ENCODE data around the gene CCNL2. TPM values are rescaled to one million over a fixed set of nuclear protein-coding genes. Genes with fewer than 3 reads are reported as not detected.

Gene CCNL2
- total RNA-seq, 2 experiments from 2014 or later: 274 to 281 TPM

DNA sequence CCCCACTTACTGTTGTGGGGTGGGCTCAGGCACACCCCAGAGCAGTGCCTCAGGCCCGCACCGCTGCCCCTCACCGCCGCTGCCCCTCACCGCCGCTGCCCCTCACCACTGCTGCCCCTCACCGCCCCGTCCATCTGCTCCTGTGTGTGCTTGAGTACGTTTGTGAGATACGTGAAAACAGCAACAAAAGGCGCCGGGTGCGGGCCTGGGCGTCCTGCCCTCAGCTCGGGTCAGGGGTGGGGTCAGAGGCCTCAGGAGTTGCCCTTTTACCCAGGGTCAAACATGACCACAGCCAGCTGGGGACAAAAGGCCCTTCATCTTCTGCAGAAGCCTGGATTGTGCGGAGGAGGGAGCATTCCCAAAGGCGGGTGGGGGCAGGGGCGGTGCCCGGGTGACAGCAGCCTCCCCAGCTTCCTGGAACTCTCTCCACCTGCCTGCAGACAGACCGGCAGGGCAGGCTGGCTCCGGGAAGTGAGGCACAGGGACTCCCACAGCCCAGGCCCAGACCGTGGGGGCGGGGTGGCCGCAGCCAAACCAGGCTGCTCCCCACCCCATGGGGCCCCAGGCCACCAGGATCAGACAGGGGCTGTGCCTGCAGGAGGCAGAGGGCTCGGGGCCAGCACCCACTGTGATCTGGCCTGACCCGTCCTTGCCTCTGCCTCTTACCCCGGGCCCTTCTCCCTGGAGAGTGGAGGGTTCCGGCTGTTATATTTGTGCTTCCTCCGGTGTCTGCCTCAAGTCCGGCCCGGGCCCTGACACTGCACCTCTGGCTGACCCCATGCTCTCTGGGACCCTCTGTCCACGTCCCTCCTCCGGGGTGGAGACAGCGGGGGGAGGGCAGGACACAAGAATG lies 34.0 kb upstream of the CCNL2 start:
- no peak overlapping the region for H3K4me3 ChIP-seq (ENCODE audit: low read length)
- Mint-ChIP-seq H3K27ac (no peak overlapping the region), H3K27me3 (peaks cover 29% of the 10 kb centered on the region), H3K4me1 (ENCODE audit: low read depth) (no peaks in the 10 kb centered on the region), H3K9me3 (no peaks in the 10 kb centered on the region), H3K36me3 (ENCODE audit: low read depth) (no peaks in the 10 kb centered on the region), H3K4me3 (no peak overlapping the region)
- ChIA-PET POLR2A (no interaction called here), CTCF (no interaction called here)
- ATAC-seq (ENCODE audit: poor library complexity) (no peak), DNase-seq (no peak)
- H3K36me3 ChIP-seq (ENCODE audit: insufficient read depth, low read length): no peaks in the 10 kb centered on the region
- TF ChIP-seq, protein P1, sequence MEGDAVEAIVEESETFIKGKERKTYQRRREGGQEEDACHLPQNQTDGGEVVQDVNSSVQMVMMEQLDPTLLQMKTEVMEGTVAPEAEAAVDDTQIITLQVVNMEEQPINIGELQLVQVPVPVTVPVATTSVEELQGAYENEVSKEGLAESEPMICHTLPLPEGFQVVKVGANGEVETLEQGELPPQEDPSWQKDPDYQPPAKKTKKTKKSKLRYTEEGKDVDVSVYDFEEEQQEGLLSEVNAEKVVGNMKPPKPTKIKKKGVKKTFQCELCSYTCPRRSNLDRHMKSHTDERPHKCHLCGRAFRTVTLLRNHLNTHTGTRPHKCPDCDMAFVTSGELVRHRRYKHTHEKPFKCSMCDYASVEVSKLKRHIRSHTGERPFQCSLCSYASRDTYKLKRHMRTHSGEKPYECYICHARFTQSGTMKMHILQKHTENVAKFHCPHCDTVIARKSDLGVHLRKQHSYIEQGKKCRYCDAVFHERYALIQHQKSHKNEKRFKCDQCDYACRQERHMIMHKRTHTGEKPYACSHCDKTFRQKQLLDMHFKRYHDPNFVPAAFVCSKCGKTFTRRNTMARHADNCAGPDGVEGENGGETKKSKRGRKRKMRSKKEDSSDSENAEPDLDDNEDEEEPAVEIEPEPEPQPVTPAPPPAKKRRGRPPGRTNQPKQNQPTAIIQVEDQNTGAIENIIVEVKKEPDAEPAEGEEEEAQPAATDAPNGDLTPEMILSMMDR (IDR thresholded peaks at IDR 0.05): no peak
- no peak overlapping the region for H3K27ac ChIP-seq (ENCODE audit: low read depth in 1 of 2, low read length in 2 of 2)
- peaks cover 0 to 26% of the 10 kb centered on the region in 2 experiments for H3K9me3 ChIP-seq (ENCODE audit: control insufficient read depth in 1 of 2, insufficient read depth in 1 of 2, low read length in 2 of 2)
- H3K4me1 ChIP-seq (ENCODE audit: insufficient read depth, low read length): peaks cover 24% of the 10 kb centered on the region
- intact Hi-C loops (cut with DNase I, micrococcal nuclease): no loop called here
- peaks cover 58 to 66% of the 10 kb centered on the region in 2 experiments for H3K27me3 ChIP-seq (ENCODE audit: control insufficient read depth in 1 of 2, insufficient read depth in 2 of 2, low read length in 2 of 2)

DNA sequence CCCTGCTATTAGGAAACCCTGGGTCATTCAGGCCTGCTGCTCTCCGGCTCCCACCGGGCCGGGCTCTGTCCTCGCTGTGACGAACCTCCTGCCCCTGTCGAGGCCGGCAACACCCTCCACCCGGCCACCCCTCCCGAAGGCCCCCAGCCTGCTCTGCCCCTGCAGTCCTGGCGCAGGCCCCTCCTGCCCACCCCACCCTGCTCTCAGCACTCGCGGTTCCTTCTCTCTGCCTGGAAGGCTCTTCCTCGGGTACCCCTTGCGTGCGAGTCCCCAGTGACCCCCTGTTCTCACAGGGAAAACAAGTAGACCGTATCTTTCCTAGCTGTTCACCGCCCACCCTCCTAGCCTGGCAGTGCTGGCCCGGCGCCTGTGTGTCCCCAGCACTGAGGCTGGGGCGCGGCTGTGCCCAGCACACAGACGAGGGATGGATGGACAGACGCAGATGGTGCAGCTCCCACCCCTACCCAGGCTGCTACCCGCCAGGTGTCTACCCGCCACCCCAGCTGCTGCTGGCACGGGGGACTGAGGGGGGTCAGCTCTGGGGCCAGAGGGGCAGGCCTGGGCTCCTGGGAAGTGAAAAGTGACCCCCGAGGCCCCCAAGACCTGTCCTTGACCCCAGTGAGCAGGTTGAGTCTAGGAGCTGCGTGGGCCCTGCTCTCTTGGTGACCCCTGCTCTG lies 33.3 kb upstream of the CCNL2 start:
- Histone ChIP-seq H3K27ac (ENCODE audit: low read depth in 1 of 2, low read length in 2 of 2) (no peak overlapping the region), H3K9me3 (ENCODE audit: control insufficient read depth in 1 of 2, insufficient read depth in 1 of 2, low read length in 2 of 2) (peaks cover 0 to 22% of the 10 kb centered on the region in 2 experiments), H3K4me1 (ENCODE audit: insufficient read depth, low read length) (peaks cover 24% of the 10 kb centered on the region), H3K27me3 (ENCODE audit: control insufficient read depth in 1 of 2, insufficient read depth in 2 of 2, low read length in 2 of 2) (peaks cover 50 to 59% of the 10 kb centered on the region in 2 experiments), H3K4me3 (ENCODE audit: low read length) (no peak overlapping the region), H3K36me3 (ENCODE audit: insufficient read depth, low read length) (no peaks in the 10 kb centered on the region)
- no peak for DNase-seq
- H3K9me3 Mint-ChIP-seq: no peaks in the 10 kb centered on the region
- intact Hi-C loops (cut with DNase I, micrococcal nuclease): no loop called here
- H3K4me3 Mint-ChIP-seq: no peak overlapping the region
- H3K27me3 Mint-ChIP-seq: peaks cover 29% of the 10 kb centered on the region
- H3K36me3 Mint-ChIP-seq (ENCODE audit: low read depth): no peaks in the 10 kb centered on the region
- ChIA-PET POLR2A (no interaction called here), CTCF (no interaction called here)
- TF ChIP-seq, protein P1 (IDR thresholded peaks at IDR 0.05): no peak
- no peak for ATAC-seq (ENCODE audit: poor library complexity)
- no peaks in the 10 kb centered on the region for H3K4me1 Mint-ChIP-seq (ENCODE audit: low read depth)
- no peak overlapping the region for H3K27ac Mint-ChIP-seq

DNA sequence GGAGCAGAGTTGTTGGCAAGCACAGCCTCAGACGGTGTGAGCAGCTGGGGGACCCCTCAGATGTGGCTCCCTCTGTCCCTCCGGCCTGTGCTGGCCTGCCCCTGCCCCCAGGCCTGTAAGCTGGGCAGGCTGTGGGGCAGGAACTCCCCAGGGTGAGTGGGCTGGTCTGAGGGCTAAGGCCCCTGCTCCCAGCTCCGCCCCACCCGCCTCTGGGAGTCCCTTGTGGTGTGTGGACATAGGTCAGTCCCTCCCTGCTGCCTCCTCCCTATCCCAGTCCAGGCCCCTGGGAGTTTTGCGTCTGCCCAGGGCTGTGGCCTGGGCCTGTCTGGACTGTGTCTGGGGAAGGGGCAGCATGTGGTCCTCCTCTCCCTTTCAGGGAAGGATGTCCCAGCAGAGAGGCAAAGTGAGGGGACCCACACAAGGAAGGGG lies 32.7 kb upstream of the CCNL2 start:
- Histone ChIP-seq H3K4me3 (ENCODE audit: low read length) (no peak overlapping the region), H3K9me3 (ENCODE audit: control insufficient read depth in 1 of 2, insufficient read depth in 1 of 2, low read length in 2 of 2) (peaks cover 0 to 17% of the 10 kb centered on the region in 2 experiments), H3K27ac (ENCODE audit: low read depth in 1 of 2, low read length in 2 of 2) (no peak overlapping the region), H3K27me3 (ENCODE audit: control insufficient read depth in 1 of 2, insufficient read depth in 2 of 2, low read length in 2 of 2) (peaks cover 45 to 57% of the 10 kb centered on the region in 2 experiments), H3K36me3 (ENCODE audit: insufficient read depth, low read length) (no peaks in the 10 kb centered on the region), H3K4me1 (ENCODE audit: insufficient read depth, low read length) (peaks cover 24% of the 10 kb centered on the region)
- Mint-ChIP-seq H3K4me1 (ENCODE audit: low read depth) (no peaks in the 10 kb centered on the region), H3K27me3 (peaks cover 29% of the 10 kb centered on the region), H3K27ac (no peak overlapping the region), H3K36me3 (ENCODE audit: low read depth) (no peaks in the 10 kb centered on the region), H3K9me3 (no peaks in the 10 kb centered on the region), H3K4me3 (no peak overlapping the region)
- DNase-seq (no peak), ATAC-seq (ENCODE audit: poor library complexity) (no peak)
- ChIA-PET POLR2A (no interaction called here), CTCF (no interaction called here)
- intact Hi-C loops (cut with DNase I, micrococcal nuclease): no loop called here
- TF ChIP-seq, protein P1 (IDR thresholded peaks at IDR 0.05): no peak

Data from CD4-positive, alpha-beta T cell (primary cell).